GM18867 (cell line): ENCODE results near the gene PCAT7.
"Not testable (repeated sequence)": the region's sequence is repeated elsewhere in the genome, so short reads cannot be mapped to it uniquely, and the experiment has no call there.

ENCODE experiments used
- ATAC-seq: cut with Tn5 transposase; IDR thresholded peaks from one replicate; pipeline ENCODE4 v1.9.1; 2021; ENCODE audit warnings: mild to moderate bottlenecking, moderate library complexity; ENCODE audit not compliant: unreplicated experiment

The PCAT7 gene

DNA sequence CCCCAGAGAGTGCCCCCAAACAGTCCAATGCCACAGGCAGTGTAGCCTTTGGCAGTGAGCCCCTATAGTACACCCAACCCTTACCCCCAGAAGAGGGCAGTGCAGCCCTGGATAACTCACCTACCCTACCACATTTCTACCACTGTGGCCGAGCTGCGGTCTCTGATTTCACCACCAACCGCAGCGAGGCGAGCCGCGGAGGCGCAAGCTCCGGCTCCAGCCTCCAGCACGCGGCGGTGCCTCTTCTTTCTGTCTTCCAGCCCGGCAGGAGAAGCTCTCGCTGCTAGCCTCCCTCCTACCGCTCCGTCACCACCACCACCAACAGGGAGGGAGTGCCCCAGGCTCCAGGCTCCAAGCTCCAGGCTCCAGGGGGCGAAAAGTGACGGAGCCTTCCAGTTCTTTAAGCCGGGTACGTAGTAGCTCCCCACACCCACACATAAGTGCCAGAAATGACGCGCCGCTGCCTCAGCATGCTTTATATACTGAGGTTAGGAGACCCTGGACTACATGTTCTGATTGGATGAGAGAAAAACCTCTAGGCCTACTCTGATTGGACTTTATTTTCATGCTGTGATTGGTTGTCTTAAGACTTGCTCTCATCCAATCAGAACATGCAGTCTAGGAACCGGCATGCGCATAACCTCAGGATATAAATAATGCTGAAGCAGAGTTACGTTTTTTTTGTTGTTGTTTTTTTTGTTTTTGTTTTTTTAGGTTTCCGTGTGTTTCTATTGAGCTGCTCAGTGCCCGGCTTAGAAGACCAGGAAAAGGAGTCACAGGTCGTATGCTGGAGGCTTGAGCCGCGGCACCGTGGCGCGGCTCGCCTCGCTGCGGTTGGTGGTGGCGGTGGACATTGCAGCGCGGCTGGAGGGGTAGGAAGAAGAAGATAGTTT lies at the start of gene PCAT7:
Gene PCAT7 (plus strand): TSS at position 645 of the 893 bp plus-strand sequence.
- ATAC-seq, result peak; percentile 65

GRCh38 chr9:94506370-94506769 lies 48.5 kb upstream of the PCAT7 start:
- ATAC-seq, result not testable (repeated sequence)

- ATAC-seq, result no peak
Observed at GRCh38 chr9:94507531-94508258, 47.2 kb upstream of the PCAT7 start.

GRCh38 chr9:94511134-94511954 lies 43.5 kb upstream of the PCAT7 start:
- ATAC-seq, result no peak

GRCh38 chr9:94511955-94512265 lies 43.0 kb upstream of the PCAT7 start:
- no peak for ATAC-seq

- ATAC-seq, result no peak
Observed at GRCh38 chr9:94514722-94515121, 40.2 kb upstream of the PCAT7 start.

GRCh38 chr9:94517254-94517653 lies 37.6 kb upstream of the PCAT7 start:
- ATAC-seq, result no peak

DNA sequence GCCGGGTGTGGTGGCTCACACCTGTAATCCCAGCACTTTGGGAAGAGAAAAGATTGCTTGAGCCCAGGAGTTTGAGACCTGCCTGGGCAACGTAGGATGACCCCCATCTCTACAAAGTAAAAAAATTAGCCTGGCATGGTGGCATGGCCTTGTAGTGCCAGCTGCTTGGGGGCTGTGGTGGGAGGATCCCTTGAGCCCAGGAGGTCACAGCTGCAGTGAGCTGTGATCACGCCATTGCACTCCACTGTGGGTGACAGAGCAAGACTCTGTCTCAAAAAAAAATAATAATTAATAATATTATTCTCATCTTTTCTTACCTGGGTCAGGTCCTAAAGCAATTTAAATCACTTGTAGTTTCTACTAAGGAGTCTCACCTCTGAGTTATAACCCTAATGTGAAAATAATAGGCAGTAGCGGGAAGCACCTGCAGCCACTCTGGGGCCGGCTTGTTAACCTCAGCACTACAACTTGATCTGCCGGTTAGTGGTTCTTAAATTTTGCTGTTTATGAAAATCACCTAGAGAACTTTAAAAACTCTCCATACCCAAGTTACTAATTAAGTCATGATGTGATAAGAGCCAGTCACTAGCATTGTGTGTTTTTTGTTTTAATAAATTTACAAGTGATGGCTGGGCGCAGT lies 29.4 kb upstream of the PCAT7 start:
- ATAC-seq, result no peak

GRCh38 chr9:94526271-94526670 lies 28.6 kb upstream of the PCAT7 start:
- ATAC-seq, result no peak

DNA sequence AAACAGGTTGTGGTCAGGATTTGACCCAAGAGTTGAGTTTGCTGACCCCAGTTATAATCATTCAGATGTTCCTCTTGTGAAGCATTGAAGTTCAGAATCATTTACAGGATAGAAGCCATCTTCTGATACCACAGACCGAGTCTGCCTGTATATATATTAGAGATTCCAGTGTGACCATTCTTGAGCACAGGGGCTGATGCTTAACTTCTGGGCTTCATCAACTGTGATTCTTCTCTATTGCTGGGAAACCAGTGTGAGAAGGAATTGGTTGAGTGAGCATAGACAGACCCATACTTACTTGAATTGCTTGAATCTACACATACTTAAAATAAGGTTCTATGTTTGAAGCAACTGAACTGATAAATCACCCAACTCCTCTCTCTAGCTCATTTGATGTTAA lies 27.9 kb upstream of the PCAT7 start:
- no peak for ATAC-seq

DNA sequence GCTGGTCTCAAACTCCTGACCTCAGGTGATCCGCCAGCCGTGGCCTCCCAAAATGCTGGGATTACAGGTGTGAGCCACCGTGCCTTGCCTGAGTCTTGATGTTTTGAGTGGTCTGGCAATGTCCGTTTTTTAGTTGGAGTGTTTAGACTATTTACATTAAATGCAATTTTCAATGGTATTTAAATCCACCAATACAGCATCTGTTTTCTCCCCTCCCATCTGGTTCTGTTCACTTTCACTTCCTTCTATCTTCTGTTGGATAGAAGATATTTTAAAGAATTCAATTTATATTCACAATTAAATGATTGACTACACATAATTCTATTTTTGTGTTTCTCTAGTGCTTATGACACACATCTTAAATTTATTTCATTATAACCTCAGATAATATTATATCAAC lies 26.0 kb upstream of the PCAT7 start:
- no peak for ATAC-seq

GRCh38 chr9:94533155-94533554 lies 21.7 kb upstream of the PCAT7 start:
- ATAC-seq, result no peak

DNA sequence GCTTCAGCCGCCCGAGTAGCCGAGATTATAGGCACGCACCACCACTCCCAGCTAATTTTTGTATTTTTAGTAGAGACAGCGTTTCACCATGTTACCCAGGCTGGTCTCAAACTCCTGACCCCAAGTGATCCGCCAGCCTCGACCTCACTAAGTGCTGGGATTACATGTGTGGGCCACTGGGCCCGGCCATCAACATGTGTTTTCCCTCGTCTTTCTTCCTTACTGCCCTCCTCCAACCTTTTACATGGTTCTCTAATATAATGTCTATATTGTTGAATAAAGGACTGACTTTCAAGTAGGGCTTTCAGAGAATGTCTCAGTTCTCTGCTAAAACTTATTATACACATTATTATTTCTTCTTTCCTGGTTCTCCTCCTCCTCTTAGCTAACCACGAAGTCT lies 21.3 kb upstream of the PCAT7 start:
- ATAC-seq, result no peak

GRCh38 chr9:94534901-94535300 lies 20.0 kb upstream of the PCAT7 start:
- no peak for ATAC-seq

- no peak for ATAC-seq
Observed at GRCh38 chr9:94538908-94539307, 16.0 kb upstream of the PCAT7 start.

GRCh38 chr9:94544335-94544734 lies 10.5 kb upstream of the PCAT7 start:
- ATAC-seq, result not testable (repeated sequence)

- no peak for ATAC-seq
Observed at GRCh38 chr9:94545940-94546339, 8.9 kb upstream of the PCAT7 start.

GRCh38 chr9:94553029-94553938 lies 1.6 kb upstream of the PCAT7 start:
- ATAC-seq, result no peak

DNA sequence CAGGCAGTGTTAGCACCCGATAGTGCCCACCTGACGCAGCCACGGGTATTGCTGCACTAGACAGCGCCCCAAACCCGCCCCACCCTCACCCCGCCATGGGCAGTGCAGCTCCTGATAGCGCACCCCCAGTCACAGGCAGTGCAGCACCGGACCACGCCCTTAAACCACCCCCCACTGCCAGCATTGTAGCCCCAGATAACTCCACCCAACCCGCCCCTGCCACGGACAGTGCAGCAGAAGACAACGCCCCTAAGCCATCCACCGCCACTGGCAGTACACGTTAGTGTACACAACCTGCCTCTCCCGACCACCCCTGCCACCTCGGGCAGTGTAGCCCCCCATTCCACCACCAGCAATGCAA lies 825 bp upstream of the PCAT7 start:
- no peak for ATAC-seq

DNA sequence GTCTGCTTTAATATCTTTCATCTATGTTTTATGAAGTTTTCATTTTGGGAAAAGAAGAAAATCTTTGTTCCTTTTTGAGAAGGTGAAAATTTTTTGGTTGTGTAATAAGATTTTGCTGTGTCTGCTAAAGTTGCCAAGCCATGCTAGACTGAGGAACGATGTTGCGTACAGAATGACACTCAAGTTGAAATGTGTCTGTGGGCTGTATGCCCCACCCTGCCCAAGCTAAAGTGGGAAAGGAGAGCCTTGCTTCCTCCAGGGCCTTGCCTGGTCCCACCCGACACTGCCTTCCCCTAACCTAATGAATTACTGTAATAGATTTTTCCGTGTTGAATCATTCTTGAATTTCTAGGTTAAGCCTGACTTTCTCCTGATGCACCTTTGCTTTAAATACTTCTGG lies 2.5 kb downstream of the PCAT7 start:
- no peak for ATAC-seq
